ENCODE results near the gene CYP2E1.
"Not testable (repeated sequence)": the region's sequence is repeated elsewhere in the genome, so short reads cannot be mapped to it uniquely, and the experiment has no call there.

Gene CYP2E1

DNA sequence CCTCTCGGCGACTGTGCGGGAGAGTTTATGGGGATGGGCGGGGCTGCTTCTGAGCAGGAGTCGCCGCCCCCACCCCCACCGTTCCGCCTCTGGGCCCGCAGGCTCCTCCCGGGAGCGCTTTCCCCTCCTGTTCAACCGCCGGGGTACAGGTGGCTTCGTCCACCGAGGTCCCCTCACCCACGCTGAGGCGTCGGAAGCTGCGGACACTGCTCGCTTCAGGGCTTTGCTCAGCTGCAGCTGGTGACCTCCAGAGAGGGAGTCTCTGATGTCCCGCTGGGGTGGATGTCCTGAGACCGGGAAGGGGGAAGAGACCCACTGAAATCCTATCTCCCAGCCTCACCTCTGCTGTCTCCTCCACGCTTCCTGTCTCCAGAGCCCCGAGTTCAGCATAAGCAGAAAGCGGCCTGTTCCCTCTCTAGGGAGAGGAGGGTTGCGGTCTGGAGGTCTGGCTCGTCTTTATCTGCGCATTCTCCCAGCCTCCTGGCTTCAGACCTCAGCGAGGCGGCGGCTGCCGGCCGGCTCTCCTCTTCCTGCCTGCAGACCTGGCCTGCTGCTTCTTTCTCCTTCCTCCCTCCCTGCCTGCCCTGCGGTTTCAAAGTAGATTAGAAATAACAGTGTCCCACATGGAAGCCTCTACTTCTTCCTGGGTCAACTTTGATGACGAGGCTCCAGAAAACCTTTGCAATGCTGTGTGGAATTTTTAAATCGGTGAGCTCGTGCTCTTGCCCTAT lies 1.8 kb downstream of the CYP2E1 start:
- DNase-seq (ENCODE audit: low spot score): no peak

DNA sequence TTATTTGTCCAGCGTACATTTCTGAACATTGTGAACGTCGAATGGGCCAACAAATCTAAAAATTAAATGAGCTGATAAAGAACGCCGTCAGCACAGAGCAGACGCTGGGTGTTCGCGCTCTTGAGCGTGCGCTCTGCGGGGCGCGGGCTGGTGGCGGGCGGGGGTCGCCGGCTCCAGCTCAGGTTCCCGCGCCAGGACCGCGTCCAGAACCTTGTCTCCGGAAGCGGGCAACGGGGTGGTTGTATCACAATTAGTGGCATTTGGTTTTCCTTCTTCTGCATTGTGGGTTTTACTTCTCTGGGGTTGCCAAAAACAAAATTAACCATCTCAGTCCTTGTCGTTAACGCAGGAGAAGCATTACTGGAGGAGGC lies 2.4 kb downstream of the CYP2E1 start:
- no peak for DNase-seq (ENCODE audit: low spot score)

DNA sequence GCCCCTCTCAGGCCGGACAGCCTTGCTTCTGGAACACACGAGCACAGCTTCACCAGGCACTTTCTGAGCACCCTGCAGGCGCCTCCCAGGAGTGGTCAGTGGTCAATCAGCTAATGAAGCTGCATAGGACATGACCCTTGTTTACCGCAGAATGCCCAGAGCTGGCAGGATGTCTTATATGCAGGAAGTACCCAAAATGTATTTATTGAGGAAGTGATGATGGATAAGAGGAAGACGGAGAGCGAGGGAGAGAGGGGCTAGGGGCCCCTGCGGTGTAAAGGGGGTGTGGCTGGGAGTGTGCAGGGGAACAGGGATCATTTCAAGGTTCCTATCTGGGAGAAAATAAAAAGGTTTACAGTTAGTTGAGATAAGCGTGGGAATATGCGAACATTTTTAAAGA lies 3.3 kb downstream of the CYP2E1 start:
- DNase-seq (ENCODE audit: low spot score): no peak

DNA sequence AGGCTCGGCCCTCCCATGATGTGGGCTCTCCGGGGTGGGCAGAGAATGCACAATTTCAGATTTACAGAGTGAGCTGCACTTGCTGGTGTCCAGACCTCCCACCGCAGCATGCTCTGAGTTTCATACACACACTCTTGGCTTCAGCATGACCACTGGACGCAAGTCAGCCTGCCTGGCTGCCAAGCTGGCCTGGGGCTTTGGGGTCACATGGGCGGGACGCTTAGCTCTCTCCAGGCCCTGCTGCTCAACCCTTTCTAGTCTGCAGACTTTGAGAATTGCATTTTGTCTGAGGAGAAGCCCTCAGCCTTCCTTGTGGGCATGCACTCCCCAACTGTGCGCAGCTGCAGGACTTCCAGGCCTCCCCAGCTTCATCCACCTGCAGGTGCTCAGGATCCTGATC lies 5.7 kb downstream of the CYP2E1 start:
- DNase-seq (ENCODE audit: low spot score): no peak

DNA sequence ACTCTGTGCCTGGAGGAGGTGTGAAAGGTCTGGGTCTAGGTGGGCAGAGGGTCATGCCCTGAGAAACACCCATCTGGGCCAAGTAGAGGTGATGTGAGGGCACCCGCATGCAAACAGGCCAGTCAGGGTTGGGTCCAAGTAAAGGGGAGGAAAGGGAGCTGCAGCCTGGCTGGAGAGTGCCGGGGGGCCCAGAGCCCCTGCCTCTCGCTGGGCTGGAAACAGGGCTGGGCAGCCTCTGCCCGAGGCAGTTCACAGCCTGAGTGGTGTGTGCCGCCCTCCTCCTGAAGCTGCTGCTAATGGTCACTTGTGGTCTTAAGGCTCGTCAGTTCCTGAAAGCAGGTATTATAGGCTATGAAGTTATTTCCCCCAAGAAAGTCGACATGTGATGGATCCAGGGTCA lies 7.3 kb downstream of the CYP2E1 start:
- no peak for DNase-seq (ENCODE audit: low spot score)

DNA sequence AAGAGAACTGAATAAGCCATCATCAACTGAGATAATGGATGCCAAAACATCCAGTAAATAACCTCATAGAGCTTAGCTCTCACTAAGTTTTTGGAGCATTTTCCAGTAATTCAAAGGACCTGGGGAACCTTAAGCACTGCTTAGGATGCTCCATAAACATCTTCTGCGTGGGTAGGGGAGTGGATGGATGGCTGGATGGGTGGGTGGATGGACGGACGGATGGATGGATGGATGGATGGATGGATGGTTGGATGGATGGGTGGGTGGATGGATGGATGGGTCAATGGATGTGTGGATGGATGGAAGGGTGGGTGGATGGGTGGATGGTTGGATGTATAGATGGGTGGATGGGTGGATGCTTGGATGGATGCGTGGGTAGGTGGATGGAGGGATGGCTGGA lies 9.0 kb downstream of the CYP2E1 start:
- no peak for DNase-seq (ENCODE audit: low spot score)

DNA sequence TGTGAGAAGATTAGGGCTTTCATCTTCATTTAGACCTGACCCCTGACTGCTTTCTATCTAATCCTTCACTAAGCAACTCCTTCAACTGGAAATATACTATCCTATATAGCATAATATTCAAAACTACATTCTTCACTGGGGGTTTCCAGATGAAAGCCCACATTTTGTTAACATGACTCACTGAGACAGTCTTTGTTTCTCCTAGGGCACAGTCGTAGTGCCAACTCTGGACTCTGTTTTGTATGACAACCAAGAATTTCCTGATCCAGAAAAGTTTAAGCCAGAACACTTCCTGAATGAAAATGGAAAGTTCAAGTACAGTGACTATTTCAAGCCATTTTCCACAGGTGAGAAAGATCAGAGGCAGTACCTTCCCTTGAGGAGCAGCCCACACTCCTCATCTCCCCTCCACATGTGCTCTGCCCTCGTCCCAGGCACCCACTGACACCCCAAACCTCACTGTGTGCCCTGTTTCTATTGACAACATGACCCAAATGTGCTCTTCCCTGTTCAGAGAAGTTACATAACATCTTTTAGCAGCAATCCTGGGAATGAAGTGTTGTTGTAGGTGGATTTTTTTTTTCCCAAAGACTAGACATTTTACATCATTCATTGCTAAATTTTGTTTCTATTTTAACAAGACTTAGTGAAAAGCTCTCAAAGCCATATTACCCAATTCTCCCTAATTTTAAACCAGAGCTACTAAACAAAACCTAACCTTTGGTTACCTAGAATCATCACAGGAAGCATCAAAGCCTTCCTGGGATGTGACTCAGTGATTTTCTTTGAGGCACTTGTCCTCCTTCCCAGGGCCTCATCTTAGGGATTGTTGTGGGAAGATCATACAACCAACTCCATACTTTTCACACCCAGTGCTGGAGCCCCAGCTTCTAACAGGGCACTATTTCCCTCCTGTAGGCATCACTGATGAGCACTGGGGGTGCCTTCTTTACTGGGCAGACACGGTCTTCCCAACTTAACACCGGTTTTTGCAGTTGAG lies 10.7 kb downstream of the CYP2E1 start:
- no peak for DNase-seq (ENCODE audit: low spot score)

DNA sequence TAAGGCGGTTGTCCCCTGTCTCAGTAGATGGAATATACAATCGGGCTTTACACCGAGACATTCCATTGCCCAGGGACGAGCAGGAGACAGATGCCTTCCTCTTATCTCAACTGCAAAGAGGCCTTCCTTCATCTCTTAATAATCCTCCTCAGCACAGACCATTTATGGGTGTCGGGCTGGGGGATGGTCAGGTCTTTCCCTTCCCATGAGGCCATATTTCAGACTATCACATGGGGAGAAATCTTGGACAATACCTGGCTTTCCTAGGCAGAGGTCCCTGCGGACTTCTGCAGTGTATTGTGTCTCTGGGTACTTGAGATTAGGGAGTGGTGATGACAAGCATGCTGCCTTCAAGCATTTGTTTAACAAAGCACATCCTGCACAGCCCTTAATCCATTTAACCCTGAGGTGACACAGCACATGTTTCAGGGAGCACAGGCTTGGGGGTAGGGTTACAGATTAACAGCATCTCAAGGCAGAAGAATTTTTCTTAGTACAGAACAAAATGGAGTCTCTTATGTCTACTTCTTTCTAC lies 14.3 kb downstream of the CYP2E1 start:
- not testable (repeated sequence) for DNase-seq (ENCODE audit: low spot score)

DNA sequence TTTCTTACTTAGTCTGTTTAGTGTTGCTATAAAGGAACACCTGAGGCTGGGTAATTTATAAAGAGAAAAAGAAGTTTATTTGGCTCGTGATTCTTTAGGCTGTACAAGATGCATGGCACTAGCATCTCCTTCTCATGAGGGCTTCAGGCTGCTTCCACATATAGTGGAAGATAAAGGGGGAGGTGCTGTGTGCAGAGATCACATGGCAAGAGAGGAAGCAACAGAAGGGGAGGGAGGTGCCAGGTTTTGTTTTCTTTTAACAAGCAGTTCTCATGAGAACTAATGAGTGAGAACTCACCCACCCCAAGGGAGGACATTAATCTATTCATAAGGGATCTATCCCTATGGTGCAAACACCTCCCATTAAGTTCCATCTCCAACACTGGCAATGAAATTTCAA lies 17.3 kb downstream of the CYP2E1 start:
- no peak for DNase-seq (ENCODE audit: low spot score)

DNA sequence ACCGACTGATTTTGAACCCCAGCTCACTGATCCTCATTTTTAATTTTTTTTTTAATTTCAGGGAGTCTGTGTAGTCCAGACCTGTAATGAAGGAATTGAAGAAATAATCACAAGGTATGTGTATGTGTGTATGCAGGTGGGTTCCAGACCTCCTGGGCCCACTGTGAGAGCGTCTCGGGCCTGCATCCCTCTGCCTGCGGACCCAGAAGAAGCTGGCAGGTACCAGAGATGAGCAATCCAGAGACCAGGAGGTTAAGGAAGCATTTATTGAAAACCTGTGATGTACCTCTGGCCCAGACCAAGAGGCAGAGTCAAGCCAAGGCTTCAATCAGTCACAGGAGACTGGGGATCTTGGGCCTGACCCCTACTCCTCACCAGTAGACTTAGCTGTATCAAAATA lies 27.4 kb downstream of the CYP2E1 start:
- no peak for DNase-seq (ENCODE audit: low spot score)

DNA sequence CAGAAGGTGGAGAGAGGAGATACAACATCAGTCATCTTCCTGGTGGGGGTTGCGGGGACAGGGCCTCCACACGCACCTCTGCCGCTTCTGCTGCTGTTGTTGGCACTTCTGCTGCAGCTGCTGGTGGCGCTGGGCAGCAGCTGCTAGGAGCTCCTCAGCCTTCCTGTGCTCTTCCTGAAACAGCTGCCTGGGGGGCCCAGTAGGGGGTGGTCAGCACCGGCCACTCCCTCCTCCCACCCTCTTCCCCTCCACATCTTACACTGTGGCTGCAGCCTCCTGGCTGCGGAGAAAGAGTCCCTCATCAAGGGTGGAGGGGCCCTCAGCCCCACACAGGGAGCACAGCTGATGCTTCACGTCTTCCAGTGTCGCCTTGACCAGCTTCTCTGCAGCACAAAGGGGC lies 28.4 kb downstream of the CYP2E1 start:
- DNase-seq (ENCODE audit: low spot score): no peak

DNA sequence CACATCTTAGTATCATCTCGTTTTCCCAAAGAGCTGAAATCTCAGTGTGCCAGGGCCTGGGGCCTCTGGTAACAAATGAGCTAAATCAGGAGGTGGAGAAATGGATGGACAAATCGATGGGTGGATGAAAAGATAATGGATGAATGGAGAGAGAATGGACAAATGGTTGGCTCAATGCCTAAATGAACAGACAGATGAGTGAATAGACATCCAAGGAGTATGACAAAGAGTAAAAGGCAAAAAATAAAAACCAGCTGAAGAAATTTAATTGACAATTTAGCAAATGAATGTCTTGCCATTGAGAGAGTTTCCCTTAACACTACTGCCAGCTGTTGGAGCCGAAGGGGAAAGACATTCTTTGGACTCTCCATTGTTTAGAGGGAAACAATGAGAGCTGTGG lies 30.2 kb downstream of the CYP2E1 start:
- DNase-seq (ENCODE audit: low spot score): no peak

DNA sequence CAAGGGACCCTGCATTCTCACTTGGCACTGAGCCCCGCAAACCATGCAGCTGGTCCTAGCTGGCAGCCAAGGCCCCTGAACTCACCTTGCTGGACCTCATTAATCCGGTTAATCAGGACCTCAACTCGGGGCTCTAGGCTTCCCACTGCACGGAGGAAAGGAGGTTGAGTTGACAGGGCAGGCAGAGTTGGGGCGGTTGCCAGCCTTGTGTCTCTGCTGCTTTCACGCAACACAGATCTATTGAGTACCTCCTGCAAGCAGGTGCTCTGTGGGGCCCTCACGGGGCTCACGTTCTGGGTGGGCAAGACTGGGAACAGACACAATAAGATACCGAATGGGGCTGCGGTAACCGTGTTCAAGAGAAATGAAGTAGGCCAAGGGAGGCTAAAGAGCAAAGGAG lies 32.1 kb downstream of the CYP2E1 start:
- DNase-seq (ENCODE audit: low spot score): no peak

DNA sequence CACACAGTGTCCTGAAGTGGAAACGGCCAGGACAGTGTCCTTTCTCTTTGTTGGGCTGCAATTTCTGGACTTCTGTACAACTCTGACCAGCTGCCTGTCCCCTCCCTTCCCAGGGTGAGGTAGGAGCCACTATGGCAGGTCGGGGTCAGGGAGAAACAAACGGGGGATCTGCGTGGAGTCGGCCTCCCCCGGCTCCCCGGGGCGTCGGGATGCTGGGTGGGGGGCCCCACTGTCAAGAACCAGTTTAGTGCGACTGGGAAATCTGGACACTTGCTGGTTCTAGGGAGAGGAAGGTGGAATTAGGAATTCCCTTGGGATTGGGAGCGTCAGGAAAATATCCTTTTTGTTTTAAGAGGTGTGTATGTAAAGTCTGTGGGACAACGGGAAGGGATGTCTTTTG lies 37.7 kb downstream of the CYP2E1 start:
- no peak for DNase-seq (ENCODE audit: low spot score)

DNA sequence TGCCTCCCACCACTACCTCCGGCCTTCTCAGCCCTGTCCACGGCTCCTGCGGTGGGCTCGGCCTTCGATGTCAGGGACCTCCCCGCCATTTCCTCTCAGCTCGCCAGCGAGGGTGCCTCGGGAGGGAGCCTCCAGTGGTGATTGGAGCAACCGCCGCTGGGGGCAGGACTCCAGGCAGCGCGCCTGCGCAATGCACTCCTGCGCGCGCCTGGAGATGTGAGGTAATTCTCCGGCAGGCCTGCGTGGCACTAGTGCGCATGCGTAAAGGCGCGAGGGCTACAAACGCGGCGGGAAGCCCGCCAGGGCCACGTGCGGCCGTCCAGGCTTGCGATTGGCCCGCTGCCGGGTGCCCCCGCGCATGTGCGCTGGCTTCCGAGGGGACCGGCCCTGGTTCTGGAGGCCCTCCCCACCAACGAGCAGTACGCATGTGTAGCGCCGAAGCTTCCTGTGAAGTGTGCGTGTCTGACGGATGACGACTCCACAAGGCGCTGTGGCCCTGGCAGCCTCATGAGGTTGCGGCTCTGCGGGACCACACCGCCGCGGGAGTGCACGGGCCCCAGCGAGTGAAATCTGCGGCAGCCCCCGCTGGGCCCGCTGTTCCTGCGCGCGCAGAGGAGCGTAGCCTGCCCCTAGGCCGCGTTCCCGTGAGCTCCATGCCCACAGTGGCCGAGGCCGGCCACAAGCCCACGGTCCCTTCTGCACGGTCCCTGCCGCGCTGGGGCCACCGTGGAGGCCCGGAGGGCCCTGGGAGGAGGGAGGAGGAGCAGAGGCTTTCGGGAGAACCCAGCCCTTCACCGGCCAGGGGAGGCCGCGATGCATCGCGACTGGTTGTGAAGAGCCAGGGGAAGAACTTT lies 38.5 kb downstream of the CYP2E1 start, which contains the start of gene SYCE1:
Gene SYCE1 (minus strand): TSS at position 143 of the 854 bp plus-strand sequence. CDS start 54 bp downstream, at position 89.
- DNase-seq (ENCODE audit: low spot score): no peak

DNA sequence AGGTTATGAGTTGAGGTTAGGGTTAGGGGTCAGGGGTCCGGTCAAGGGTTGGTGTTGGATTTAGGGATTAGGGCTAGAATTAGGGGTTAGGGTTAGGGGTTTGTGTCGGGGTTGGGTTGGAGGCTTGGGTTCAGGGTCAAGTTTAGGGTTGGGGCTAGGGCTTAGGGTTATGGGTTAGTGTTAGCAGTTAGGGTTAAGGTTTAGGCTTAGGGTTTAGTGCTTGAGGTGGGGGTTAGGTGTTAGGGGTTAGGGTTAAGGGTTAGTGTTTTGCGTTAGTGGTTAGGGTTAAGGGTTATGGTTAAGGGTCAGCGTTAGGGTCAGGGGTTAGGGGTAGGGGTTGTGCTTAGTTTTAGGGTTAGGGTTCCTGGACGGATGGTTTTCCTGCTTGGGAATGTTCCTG lies 40.0 kb downstream of the CYP2E1 start:
- no peak for DNase-seq (ENCODE audit: low spot score)

DNA sequence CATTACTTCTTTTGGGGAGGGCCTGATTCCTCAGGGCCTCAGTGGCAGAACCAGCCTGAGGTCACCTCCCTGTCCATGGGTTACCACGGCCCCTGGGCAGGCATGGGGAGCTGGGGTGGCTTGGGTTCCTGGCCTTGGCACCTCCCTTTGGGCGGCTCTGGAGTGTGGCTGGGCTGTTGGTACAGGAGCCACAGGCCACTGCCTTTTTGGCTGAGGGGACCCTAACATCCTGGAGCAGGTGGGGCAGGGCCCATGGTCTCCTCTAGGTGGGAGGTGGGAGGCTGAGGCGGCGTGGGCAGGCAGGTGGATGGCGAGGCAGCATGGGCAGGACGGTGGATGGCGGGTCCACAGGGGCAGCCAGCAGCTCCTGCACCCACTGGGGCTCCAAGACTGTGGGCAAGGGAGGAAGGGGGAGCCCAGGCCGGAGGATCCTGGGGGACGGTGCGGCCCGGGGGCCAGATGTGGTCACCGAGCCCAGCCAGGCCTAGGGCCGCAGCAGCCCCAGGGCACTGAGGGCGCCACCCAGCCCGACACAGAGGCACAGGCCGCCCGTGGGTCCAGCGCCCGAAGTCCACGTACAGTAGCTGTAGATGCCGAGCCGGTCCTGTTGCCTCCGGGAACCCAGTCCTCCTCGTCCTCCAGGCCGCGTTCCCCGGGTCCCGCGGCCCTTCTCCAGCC lies 40.6 kb downstream of the CYP2E1 start:
- DNase-seq (ENCODE audit: low spot score): no peak

DNA sequence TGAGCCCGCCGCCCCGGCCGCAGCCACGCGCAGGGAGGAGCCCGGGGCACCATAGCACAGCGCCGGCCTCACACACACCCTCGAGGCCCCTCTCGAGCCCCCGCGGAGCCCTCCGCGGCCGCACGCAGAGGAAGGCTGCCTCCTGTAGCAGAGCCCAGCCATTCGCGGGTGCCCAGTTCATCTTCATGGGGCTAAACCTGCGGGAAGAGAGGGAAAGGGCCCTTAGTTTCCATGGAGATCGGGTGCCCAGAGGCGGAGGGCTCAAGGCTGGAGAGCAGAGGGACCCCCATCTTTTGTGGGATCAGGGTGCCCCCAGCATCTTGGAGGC lies 41.1 kb downstream of the CYP2E1 start:
- DNase-seq (ENCODE audit: low spot score): no peak

DNA sequence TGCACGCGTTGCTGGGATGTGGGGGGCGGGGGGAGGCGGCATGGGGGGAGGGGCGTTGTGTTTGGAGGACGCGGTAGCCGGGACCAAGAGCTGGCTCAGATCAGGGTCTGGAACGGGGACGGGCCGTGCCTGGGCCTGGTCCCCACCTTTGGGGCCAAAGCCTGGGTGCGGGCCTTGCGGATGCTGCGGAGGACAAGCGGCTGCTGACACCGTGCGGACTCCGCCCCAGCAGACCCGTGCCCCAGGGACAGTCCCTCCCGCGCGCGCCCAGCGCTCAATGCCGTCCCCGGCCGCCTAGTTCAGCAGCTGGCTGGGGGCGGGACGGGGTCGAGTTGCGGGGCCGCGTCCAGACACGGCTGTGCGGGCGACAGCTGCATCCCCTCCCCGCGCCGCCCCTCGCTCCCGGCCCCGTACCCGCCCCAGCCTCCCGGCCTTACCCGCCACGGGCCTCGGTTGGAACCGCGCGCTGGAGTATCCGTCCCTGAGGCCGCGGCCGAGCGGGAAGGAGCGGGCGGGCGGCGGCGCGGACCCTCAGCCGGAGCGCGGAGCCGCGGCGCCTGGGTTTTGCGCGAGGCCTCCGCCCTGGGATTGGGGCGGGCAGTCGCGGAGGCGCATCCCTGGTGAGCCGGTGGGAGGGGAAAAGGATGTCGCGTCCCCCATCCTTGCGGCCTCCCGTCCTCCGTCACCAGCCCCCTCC lies 41.8 kb downstream of the CYP2E1 start:
- not testable (repeated sequence) for DNase-seq (ENCODE audit: low spot score)

DNA sequence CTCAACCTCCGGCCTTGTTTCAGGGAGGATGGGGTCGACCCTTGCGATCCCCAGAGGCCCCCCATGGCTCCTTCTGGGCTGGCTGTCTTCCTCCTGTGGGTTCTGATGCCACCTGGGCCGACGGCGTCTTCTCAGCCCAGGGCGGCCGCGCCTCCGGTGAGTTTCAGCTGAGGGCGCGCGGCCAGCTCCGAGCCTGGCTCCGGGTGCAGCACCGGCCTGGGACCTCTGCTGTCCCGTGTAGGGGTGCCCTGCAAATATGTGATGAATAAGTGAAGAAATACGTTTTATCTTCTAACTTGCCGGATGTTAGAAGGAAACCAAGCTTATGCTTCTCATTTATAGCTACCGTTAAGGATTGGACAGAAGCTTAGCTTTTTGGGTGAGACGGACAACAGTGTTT lies 42.6 kb downstream of the CYP2E1 start:
- not testable (repeated sequence) for DNase-seq (ENCODE audit: low spot score)

DNA sequence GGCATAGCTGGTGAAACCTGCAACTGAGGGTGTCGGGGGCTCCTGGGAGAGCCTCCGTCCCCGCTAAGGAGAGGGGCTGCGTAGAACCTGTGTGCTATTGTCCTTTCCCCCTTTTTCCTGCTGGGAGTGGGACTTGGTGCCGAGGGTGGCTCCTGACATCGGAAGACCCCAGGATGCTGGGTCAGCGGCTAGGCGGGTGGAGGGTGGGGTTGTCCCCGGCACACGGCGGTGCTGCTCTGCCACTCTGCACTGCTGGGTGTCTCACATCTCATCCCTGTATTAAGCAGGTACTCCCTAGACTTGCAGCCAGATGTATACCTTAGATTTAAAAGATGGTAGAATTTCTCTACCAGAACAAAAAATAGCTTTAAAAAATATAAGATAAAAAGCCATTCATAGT lies 44.9 kb downstream of the CYP2E1 start:
- DNase-seq (ENCODE audit: low spot score): not testable (repeated sequence)
